HCT116 (cell line): ENCODE measurements around the gene RBM46. TPM values are rescaled to one million over a fixed set of nuclear protein-coding genes. Genes with fewer than 3 reads are reported as not detected.

Source experiments
- ATAC-seq: fragments of 200-7000 bp; cut with Tn5 transposase; 2 replicates; pipeline ENCODE4 v1.9.1; 2020; ENCODE audit warnings: mild to moderate bottlenecking, moderate library complexity
- BruUV-seq: library from RNA; stranded (reverse); fragments of 400-500 nt; replicated peaks from 2 replicates; lab custom pipeline; 2021; lab: Mats Ljungman, UMichigan
- CTCF ChIA-PET: fragments of 300-600 bp; sonication (Branson Sonifier 250); formaldehyde crosslinking; loops from one replicate; lab custom pipeline; 2021; ENCODE audit warnings: antibody characterized with exemption; lab: Charles Lee
- POLR2A ChIA-PET: fragments of 300-600, 350-600 bp; sonication (Branson Sonifier 250); formaldehyde crosslinking; loops from one replicate; lab custom pipeline; 2021; ENCODE audit warnings: antibody characterized with exemption; lab: Charles Lee
- RAD21 ChIA-PET, 2 experiments: fragments of 300-600 bp; sonication (Branson Sonifier 250); formaldehyde crosslinking; loops; one replicate each; lab custom pipeline; 2023; ENCODE audit warnings: low total read pairs in 2 of 2; ENCODE audit not compliant: uncharacterized antibody in 2 of 2, unreplicated experiment in 2 of 2, low non-redundant PET in 1 of 2; lab: Charles Lee
- DNase-seq: peaks from one replicate; pipeline ENCODE4 v3.0.0-alpha.2; 2010; ENCODE audit warnings: low read depth, low spot score
- H2AFZ ChIP-seq: fragments of 200-600 bp; shearing (Covaris generic), sonication (generic); 2 replicates; pipeline ENCODE4 v1.6.1; 2017; ENCODE audit warnings: low read depth, mixed run types, mixed read lengths, antibody characterized with exemption, low read length; ENCODE audit not compliant: poor library complexity, severe bottlenecking
- H3K27ac ChIP-seq: 2 replicates; pipeline ENCODE4 v1.5.1; 2012; ENCODE audit warnings: low read depth, low read length
- H3K27me3 ChIP-seq: fragments of 200-600 bp; sonication (generic); 2 replicates; pipeline ENCODE4 v1.6.1; 2016; ENCODE audit warnings: mixed run types, low read length, mixed read lengths; ENCODE audit not compliant: insufficient read depth
- H3K36me3 ChIP-seq, 2 experiments: fragments of 200-500 bp in 1 of 2; fragments of 200-600 bp in 1 of 2; sonication (Bioruptor generic) in 1 of 2; sonication (generic) in 1 of 2; 2 replicates each; pipeline versions ENCODE4 v1.5.1 to v1.6.1; 2014 to 2016; ENCODE audit warnings: low read length in 2 of 2, inconsistent platforms in 1 of 2, mixed read lengths in 1 of 2, mixed run types in 1 of 2; ENCODE audit not compliant: insufficient read depth in 2 of 2, control insufficient read depth in 1 of 2
- H3K4me1 ChIP-seq, 2 experiments: fragments of 200-600 bp in 1 of 2; sonication (generic) in 1 of 2; 2 replicates each; pipeline versions ENCODE4 v1.5.1 to v1.6.1; 2012 to 2017; ENCODE audit warnings: low read length in 2 of 2, inconsistent platforms in 1 of 2, mild to moderate bottlenecking in 1 of 2, mixed read lengths in 1 of 2, mixed run types in 1 of 2, moderate library complexity in 1 of 2; ENCODE audit not compliant: insufficient read depth in 2 of 2, control insufficient read depth in 1 of 2
- H3K4me2 ChIP-seq: fragments of 200-600 bp; sonication (generic); 2 replicates; pipeline ENCODE4 v1.6.1; 2017; ENCODE audit warnings: mixed run types, low read length, mixed read lengths
- H3K4me3 ChIP-seq, 2 experiments: fragments of 200-600 bp in 1 of 2; sonication (generic) in 1 of 2; replicated peaks in 1 of 2; 2 replicates each; pipeline ENCODE4 v1.5.1; 2011 to 2016; ENCODE audit warnings: low read length in 2 of 2, control low read depth in 1 of 2, low read depth in 1 of 2, mild to moderate bottlenecking in 1 of 2, mixed read lengths in 1 of 2, mixed run types in 1 of 2
- H3K79me2 ChIP-seq: fragments of 200-600 bp; sonication (generic); 2 replicates; pipeline ENCODE4 v1.6.1; 2017; ENCODE audit warnings: mild to moderate bottlenecking, mixed run types, low read length, moderate library complexity, mixed read lengths; ENCODE audit not compliant: insufficient read depth
- H3K9ac ChIP-seq: fragments of 200-600 bp; sonication (generic); 2 replicates; pipeline ENCODE4 v1.6.1; 2016; ENCODE audit warnings: low read length, mixed read lengths
- H3K9me2 ChIP-seq: fragments of 200-600 bp; sonication (generic), shearing (Covaris generic); 2 replicates; pipeline ENCODE4 v1.6.1; 2017; ENCODE audit warnings: mixed run types, mild to moderate bottlenecking, moderate library complexity; ENCODE audit not compliant: insufficient read depth
- H3K9me3 ChIP-seq, 2 experiments: fragments of 200-500 bp in 1 of 2; fragments of 200-600 bp in 1 of 2; sonication (Bioruptor generic) in 1 of 2; sonication (generic) in 1 of 2; 2 replicates each; pipeline ENCODE4 v1.6.1; 2014 to 2017; ENCODE audit warnings: low read length in 2 of 2, mixed read lengths in 2 of 2, inconsistent platforms in 1 of 2, low read depth in 1 of 2, mild to moderate bottlenecking in 1 of 2, mixed run types in 1 of 2, moderate library complexity in 1 of 2; ENCODE audit not compliant: control insufficient read depth in 1 of 2, insufficient read depth in 1 of 2
- H4K20me1 ChIP-seq: fragments of 200-600 bp; sonication (generic), shearing (Covaris generic); 2 replicates; pipeline ENCODE4 v1.6.1; 2017; ENCODE audit warnings: mixed run types, mild to moderate bottlenecking, moderate library complexity; ENCODE audit not compliant: insufficient read depth
- CEBPB ChIP-seq: IDR thresholded peaks from 2 replicates; pipeline ENCODE4 v1.6.1; 2012; ENCODE audit warnings: low read depth
- EGR1 ChIP-seq: IDR thresholded peaks from 2 replicates; pipeline ENCODE4 v1.6.1; 2012; ENCODE audit warnings: low read depth
- JUND ChIP-seq: IDR thresholded peaks from 2 replicates; pipeline ENCODE4 v1.6.1; 2012
- POLR2A ChIP-seq: IDR thresholded peaks from 2 replicates; pipeline ENCODE4 v1.7.0; 2011; ENCODE audit warnings: borderline replicate concordance; ENCODE audit not compliant: insufficient read depth, insufficient read length; ENCODE audit errors: extremely low read depth
- YY1 ChIP-seq: IDR thresholded peaks from 2 replicates; pipeline ENCODE4 v1.6.1; 2011; ENCODE audit warnings: low read length, low read depth, moderate library complexity, mild to moderate bottlenecking; ENCODE audit not compliant: insufficient replicate concordance; ENCODE audit errors: extremely low read depth
- ZBTB33 ChIP-seq: IDR thresholded peaks from 2 replicates; pipeline ENCODE4 v1.6.1; 2011; ENCODE audit warnings: mild to moderate bottlenecking, low read length, moderate library complexity; ENCODE audit not compliant: insufficient replicate concordance; ENCODE audit errors: extremely low read depth
- ZNF274 ChIP-seq: fragments of 200-500 bp; sonication (Bioruptor generic); IDR thresholded peaks from 2 replicates; pipeline ENCODE4 v1.6.1; 2014; ENCODE audit warnings: mild to moderate bottlenecking, low read depth, low read length, inconsistent platforms
- intact Hi-C: fragments of 100-400 bp; cut with micrococcal nuclease; formaldehyde crosslinking; loops from 2 replicates; pipeline ENCODE4 v1.10.0; 2022
- total RNA-seq: library from RNA; stranded (reverse); gene quantifications from one replicate; pipeline ENCODE4 v1.2.1, GENCODE V29; 2021; ENCODE audit not compliant: unreplicated experiment
- TF ChIP-seq, protein P1 (sequence below): IDR thresholded peaks from 2 replicates; pipeline ENCODE4 v1.6.1; 2012; ENCODE audit warnings: low read depth

RBM46 gene
- total RNA-seq, 1 experiment from 2014 or later = 0.39 TPM

GRCh38 chr4:154741131-154741665 lies 39.9 kb upstream of the RBM46 start:
- CTCF ChIA-PET = no interaction called here
- no peak overlapping the region for H2AFZ ChIP-seq

More at GRCh38 chr4:154741131-154741665, 39.9 kb upstream of the RBM46 start:
- H3K27ac ChIP-seq = no peak overlapping the region
- no peaks in the 10 kb centered on the region for H4K20me1 ChIP-seq
- H3K9me2 ChIP-seq = no peaks in the 10 kb centered on the region
- ChIA-PET POLR2A (no interaction called here), RAD21 (no interaction called here)
- no peak overlapping the region for H3K4me2 ChIP-seq
- H3K9ac ChIP-seq = no peak overlapping the region
- H3K36me3 ChIP-seq = no peaks in the 10 kb centered on the region
- no peak overlapping the region for H3K4me3 ChIP-seq
- H3K4me1 ChIP-seq = peaks cover 3 to 20% of the 10 kb centered on the region in 2 experiments; a peak in 3 of 4 replicates
- no TSS peak for BruUV-seq
- TF ChIP-seq, protein P1, sequence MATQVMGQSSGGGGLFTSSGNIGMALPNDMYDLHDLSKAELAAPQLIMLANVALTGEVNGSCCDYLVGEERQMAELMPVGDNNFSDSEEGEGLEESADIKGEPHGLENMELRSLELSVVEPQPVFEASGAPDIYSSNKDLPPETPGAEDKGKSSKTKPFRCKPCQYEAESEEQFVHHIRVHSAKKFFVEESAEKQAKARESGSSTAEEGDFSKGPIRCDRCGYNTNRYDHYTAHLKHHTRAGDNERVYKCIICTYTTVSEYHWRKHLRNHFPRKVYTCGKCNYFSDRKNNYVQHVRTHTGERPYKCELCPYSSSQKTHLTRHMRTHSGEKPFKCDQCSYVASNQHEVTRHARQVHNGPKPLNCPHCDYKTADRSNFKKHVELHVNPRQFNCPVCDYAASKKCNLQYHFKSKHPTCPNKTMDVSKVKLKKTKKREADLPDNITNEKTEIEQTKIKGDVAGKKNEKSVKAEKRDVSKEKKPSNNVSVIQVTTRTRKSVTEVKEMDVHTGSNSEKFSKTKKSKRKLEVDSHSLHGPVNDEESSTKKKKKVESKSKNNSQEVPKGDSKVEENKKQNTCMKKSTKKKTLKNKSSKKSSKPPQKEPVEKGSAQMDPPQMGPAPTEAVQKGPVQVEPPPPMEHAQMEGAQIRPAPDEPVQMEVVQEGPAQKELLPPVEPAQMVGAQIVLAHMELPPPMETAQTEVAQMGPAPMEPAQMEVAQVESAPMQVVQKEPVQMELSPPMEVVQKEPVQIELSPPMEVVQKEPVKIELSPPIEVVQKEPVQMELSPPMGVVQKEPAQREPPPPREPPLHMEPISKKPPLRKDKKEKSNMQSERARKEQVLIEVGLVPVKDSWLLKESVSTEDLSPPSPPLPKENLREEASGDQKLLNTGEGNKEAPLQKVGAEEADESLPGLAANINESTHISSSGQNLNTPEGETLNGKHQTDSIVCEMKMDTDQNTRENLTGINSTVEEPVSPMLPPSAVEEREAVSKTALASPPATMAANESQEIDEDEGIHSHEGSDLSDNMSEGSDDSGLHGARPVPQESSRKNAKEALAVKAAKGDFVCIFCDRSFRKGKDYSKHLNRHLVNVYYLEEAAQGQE = no peak
- TF ChIP-seq EGR1 (no peak), ZBTB33 (no peak), CEBPB (no peak), JUND (no peak), YY1 (no peak), POLR2A (no peak), ZNF274 (no peak)
- H3K79me2 ChIP-seq = no peaks in the 10 kb centered on the region
- H3K27me3 ChIP-seq = no peaks in the 10 kb centered on the region
- DNase-seq (no peak), ATAC-seq (no peak)
- intact Hi-C loops = no loop called here
- no peaks in the 10 kb centered on the region for H3K9me3 ChIP-seq
